ENCODE data around the gene PIK3CD. TPM values are rescaled to one million over a fixed set of nuclear protein-coding genes. Genes with fewer than 3 reads are reported as not detected.

PIK3CD gene
- total RNA-seq, 2 experiments from 2014 or later, result 152 to 158 TPM

GRCh38 chr1:9603766-9604753 lies 47.5 kb upstream of the PIK3CD start:
- ChIA-PET POLR2A (interaction anchor here (1.8 kb wide), 1 partner anchor 11 kb away, joined by 5 read pairs; no protein-coding TSS in a partner anchor), CTCF (interaction anchor here (0.7 kb wide), 1 partner anchor 12 kb away, joined by 3 read pairs; no protein-coding TSS in a partner anchor)
- intact Hi-C loops (cut with micrococcal nuclease), result no loop called here
- Mint-ChIP-seq H3K9me3 (no peaks in the 10 kb centered on the region), H3K27ac (no peak overlapping the region), H3K27me3 (no peaks in the 10 kb centered on the region), H3K4me1 (ENCODE audit: low read depth) (no peaks in the 10 kb centered on the region), H3K4me3 (no peak overlapping the region), H3K36me3 (ENCODE audit: low read depth) (peaks cover 7% of the 10 kb centered on the region)
- ATAC-seq (no peak), DNase-seq (no peak)
- TF ChIP-seq, protein P1, sequence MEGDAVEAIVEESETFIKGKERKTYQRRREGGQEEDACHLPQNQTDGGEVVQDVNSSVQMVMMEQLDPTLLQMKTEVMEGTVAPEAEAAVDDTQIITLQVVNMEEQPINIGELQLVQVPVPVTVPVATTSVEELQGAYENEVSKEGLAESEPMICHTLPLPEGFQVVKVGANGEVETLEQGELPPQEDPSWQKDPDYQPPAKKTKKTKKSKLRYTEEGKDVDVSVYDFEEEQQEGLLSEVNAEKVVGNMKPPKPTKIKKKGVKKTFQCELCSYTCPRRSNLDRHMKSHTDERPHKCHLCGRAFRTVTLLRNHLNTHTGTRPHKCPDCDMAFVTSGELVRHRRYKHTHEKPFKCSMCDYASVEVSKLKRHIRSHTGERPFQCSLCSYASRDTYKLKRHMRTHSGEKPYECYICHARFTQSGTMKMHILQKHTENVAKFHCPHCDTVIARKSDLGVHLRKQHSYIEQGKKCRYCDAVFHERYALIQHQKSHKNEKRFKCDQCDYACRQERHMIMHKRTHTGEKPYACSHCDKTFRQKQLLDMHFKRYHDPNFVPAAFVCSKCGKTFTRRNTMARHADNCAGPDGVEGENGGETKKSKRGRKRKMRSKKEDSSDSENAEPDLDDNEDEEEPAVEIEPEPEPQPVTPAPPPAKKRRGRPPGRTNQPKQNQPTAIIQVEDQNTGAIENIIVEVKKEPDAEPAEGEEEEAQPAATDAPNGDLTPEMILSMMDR (IDR thresholded peaks at IDR 0.05), result no peak

DNA sequence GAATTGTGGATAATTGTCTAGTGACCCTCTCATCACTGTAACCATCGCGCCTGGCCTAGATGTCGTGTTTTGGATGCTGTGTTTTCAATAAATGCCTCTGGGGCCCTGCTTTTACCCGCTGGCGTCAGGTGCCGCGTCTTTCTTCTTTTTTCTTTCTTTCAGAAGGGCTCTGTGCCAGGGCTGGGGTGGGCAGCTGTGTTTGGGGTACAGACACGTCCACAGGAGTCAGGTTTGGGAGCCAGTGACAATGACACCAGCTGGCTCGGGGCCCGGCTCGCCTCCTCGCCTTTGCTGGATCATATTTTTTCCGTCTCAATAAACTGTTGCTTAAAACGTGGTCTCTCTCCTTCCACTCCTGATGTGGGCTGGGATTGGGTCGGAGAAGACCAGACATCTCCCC lies 46.7 kb upstream of the PIK3CD start:
- no peaks in the 10 kb centered on the region for H3K9me3 Mint-ChIP-seq
- H3K4me3 Mint-ChIP-seq, result no peak overlapping the region
- H3K27me3 Mint-ChIP-seq, result no peaks in the 10 kb centered on the region
- CTCF ChIA-PET, result no interaction called here
- no peak overlapping the region for H3K27ac Mint-ChIP-seq
- TF ChIP-seq, protein P1 (IDR thresholded peaks at IDR 0.05), result no peak
- ATAC-seq (no peak), DNase-seq (no peak)
- POLR2A ChIA-PET, result no interaction called here
- peaks cover 5% of the 10 kb centered on the region for H3K36me3 Mint-ChIP-seq (ENCODE audit: low read depth)
- H3K4me1 Mint-ChIP-seq (ENCODE audit: low read depth), result no peaks in the 10 kb centered on the region
- intact Hi-C loops (cut with micrococcal nuclease), result no loop called here

DNA sequence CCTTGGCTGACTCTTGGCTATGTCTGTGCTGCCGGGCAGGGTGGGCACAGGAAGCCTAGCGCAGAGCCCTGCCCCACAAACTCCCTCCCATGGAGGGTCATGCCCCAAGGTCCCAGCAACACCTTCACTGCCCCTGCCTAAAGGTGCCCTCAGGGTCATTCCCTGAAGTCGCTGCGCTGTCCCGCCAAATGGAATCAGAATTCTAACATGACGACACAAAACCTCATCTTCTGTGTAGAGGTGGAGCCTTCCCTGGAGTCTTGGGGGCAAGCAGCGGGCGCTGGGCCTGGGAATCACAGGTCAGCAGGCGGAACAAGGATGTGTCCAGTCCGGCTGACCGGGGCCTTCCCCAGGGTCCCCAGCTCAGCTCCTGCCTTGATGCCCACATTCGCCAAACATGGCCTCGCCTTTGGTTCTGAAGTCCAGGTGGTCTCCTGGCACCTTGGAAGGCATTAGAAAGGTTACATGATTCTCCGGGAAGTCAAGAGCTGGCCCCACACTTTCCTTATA lies 45.5 kb upstream of the PIK3CD start:
- Mint-ChIP-seq H3K36me3 (ENCODE audit: low read depth) (peaks cover 4% of the 10 kb centered on the region), H3K4me3 (no peak overlapping the region), H3K4me1 (ENCODE audit: low read depth) (no peaks in the 10 kb centered on the region), H3K27ac (no peak overlapping the region), H3K27me3 (no peaks in the 10 kb centered on the region), H3K9me3 (no peaks in the 10 kb centered on the region)
- TF ChIP-seq, protein P1 (IDR thresholded peaks at IDR 0.05), result no peak
- intact Hi-C loops (cut with micrococcal nuclease), result no loop called here
- ChIA-PET CTCF (interaction anchor here (1.4 kb wide), 1 partner anchor 10 kb away, joined by 6 read pairs; no protein-coding TSS in a partner anchor), POLR2A (no interaction called here)
- ATAC-seq, result no peak
- DNase-seq, result no peak

DNA sequence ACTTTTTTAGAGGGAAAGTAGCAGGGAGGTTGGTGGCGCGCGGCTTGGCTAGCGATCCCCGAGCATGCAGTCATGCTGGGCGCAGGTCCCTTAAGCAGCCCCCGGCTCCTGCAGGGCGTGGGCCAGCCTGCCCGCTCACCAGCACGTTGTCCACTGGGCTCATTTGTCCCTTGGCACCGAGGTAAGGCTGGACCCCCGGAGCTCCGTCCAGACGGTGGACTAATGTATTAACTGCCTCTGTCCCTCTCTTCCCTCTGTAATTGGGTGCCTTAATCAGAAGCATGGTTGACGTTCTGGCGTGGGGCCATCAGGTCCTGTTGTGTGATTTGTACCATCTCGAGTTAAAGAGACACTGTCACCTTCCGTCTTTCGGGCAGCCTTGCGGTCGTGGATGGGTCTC lies 45.1 kb upstream of the PIK3CD start:
- no peaks in the 10 kb centered on the region for H3K9me3 Mint-ChIP-seq
- H3K4me3 Mint-ChIP-seq, result no peak overlapping the region
- ChIA-PET CTCF (interaction anchor here (1.4 kb wide), 1 partner anchor 9 kb away, joined by 6 read pairs; no protein-coding TSS in a partner anchor), POLR2A (interaction anchor here (1.1 kb wide), 1 partner anchor 13 kb away, joined by 3 read pairs; no protein-coding TSS in a partner anchor)
- intact Hi-C loops (cut with micrococcal nuclease), result no loop called here
- ATAC-seq (no peak), DNase-seq (no peak)
- no peaks in the 10 kb centered on the region for H3K4me1 Mint-ChIP-seq (ENCODE audit: low read depth)
- H3K27ac Mint-ChIP-seq, result no peak overlapping the region
- H3K27me3 Mint-ChIP-seq, result no peaks in the 10 kb centered on the region
- H3K36me3 Mint-ChIP-seq (ENCODE audit: low read depth), result peaks cover 6% of the 10 kb centered on the region
- TF ChIP-seq, protein P1 (IDR thresholded peaks at IDR 0.05), result no peak

DNA sequence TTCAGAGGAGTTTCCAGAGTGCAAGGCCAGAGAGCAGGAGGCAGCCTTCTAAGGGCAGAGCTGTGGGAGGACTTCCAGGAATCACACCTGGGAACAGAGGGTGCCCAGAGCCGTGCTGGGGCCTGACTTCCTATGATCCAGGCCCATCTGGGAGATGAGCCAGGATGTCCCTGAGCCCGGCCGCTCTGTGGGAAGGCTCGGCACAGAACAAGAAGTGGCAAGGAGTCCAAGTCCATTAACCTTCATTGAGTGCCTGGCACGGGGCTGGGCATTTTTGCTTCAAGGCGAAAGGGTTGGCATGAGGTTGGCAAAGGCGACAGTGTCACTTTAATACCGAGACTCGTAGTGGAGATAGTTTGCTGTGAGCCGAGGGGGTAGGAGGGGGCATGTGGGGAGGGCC lies 44.6 kb upstream of the PIK3CD start:
- POLR2A ChIA-PET, result interaction anchor here (1.1 kb wide), 1 partner anchor 13 kb away, joined by 3 read pairs; no protein-coding TSS in a partner anchor
- CTCF ChIA-PET, result interaction anchor here (1.4 kb wide), 1 partner anchor 9 kb away, joined by 6 read pairs; no protein-coding TSS in a partner anchor
- H3K27me3 Mint-ChIP-seq, result no peaks in the 10 kb centered on the region
- TF ChIP-seq, protein P1 (IDR thresholded peaks at IDR 0.05), result no peak
- no peak for DNase-seq
- no peaks in the 10 kb centered on the region for H3K9me3 Mint-ChIP-seq
- H3K27ac Mint-ChIP-seq, result no peak overlapping the region
- H3K4me3 Mint-ChIP-seq, result no peak overlapping the region
- H3K36me3 Mint-ChIP-seq (ENCODE audit: low read depth), result peaks cover 8% of the 10 kb centered on the region
- no peaks in the 10 kb centered on the region for H3K4me1 Mint-ChIP-seq (ENCODE audit: low read depth)
- intact Hi-C loops (cut with micrococcal nuclease), result no loop called here
- no peak for ATAC-seq
